ENCODE data around the gene ILKAP.

ILKAP gene

DNA sequence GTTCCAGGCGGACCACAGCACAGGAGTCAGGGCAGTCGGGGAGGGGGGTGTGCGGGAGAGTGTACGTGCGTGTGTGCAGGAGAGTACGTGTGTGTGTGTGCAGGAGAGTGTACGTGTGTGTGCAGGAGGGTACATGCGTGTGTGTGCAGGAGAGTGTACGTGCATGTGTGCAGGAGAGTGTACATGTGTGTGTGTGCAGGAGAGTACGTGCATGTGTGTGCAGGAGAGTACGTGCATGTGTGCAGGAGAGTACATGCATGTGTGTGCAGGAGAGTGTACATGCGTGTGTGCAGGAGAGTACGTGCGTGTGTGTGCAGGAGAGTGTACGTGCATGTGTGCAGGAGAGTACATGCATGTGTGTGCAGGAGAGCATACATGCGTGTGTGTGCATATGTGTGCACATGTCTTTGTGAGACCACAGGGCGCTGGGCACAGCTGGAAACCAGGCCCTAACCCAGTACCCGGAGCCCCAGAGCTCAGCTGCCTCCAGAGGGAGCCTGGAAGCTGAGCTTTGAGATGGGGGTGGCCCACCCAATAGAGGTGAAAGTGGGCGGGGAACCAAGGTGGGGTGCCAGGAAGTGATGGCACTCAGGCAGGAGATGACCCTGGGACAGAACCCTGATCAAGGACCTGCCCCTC lies 78.9 kb downstream of the ILKAP start:
- no peak for DNase-seq (ENCODE audit: low read depth in 2 of 2)

GRCh38 chr2:238123991-238124470 lies 79.5 kb downstream of the ILKAP start:
- no peak for DNase-seq (ENCODE audit: low read depth in 2 of 2)

GRCh38 chr2:238123218-238123971 lies 80.1 kb downstream of the ILKAP start:
- DNase-seq (ENCODE audit: low read depth in 2 of 2), result no peak

DNA sequence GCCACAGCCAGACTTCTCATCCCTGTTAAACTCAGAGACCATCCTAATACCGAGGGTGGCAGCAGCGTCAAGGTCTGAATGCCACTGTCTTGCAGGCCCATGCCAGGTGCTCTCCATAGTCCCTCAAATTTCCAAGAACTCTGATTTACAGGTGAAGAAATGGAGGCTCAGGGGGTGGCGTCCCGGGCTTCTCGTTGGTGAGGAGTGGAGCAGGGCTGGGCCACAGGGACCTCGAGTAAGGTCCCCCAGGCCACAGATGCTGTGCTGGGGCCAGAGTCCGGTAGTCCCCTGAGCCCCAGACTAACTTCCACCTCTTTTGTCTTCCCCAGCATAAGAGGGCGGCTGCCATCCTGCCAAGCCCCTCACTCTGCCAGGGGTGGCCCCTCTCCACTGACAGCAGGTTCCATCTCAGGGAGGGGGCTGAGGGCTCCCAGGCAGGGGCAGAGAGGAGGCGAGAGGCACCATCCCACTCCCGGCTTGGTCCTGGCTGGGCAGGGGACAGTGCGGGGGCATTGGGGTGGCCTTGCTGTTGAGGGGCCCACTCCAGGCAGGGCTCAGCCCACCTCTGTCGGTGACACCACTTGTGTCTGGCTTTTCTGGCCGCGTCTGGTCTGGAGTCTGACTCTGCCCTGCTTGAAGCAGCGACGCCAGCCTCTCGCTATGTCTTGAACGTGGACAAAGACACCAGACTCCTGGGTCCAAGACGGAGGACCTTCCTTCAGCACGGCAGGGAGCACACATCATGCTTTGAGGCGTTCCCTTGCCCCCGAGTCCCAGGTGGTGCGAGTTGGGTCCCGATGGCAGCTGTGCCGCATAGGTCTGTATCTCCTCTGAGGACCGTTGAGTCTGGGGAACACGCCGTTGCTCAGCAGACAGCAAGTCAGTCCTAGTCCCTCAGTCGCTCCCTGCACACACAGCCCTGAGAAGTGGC lies 80.9 kb downstream of the ILKAP start:
- DNase-seq (ENCODE audit: low read depth in 2 of 2), result no peak

- no peak for DNase-seq (ENCODE audit: low read depth in 2 of 2)
Observed at GRCh38 chr2:238121511-238122286, 81.8 kb downstream of the ILKAP start.

GRCh38 chr2:238120463-238121298 lies 82.8 kb downstream of the ILKAP start:
- no peak for DNase-seq (ENCODE audit: low read depth in 2 of 2)

Data from stimulated activated CD4-positive, alpha-beta T cell treated with anti-CD3 and anti-CD28 coated beads, Interleukin-1b, Interleukin-23, amount 100 ng/mL, for 4 hours (primary cell).